Embryonic facial prominence (tissue), 1 donor: ENCODE measurements around the gene SCUBE3.

Experiments
- DNase-seq: peaks from one replicate; pipeline ENCODE4 v3.0.0-alpha.2; 2016; ENCODE audit errors: extremely low spot score

The SCUBE3 gene

GRCh38 chr6:35213824-35214756 is at the start of gene SCUBE3:
TSS of gene SCUBE3 (plus strand) at chr6:35213956. CDS start at chr6:35214419, 463 bp downstream.
- DNase-seq: peak; percentile 54

- no peak for DNase-seq
Measured at GRCh38 chr6:35164277-35164676, 49.5 kb upstream of the SCUBE3 start.

GRCh38 chr6:35164868-35165267 is 48.9 kb upstream of the SCUBE3 start:
- no peak for DNase-seq

- DNase-seq: no peak
Measured at GRCh38 chr6:35165630-35166071, 48.1 kb upstream of the SCUBE3 start.

- DNase-seq: no peak
Measured at GRCh38 chr6:35166116-35166515, 47.6 kb upstream of the SCUBE3 start.

- DNase-seq: no peak
Measured at GRCh38 chr6:35166520-35166919, 47.2 kb upstream of the SCUBE3 start.

- DNase-seq: no peak
Measured at GRCh38 chr6:35167505-35167904, 46.3 kb upstream of the SCUBE3 start.

GRCh38 chr6:35168461-35168861 is 45.3 kb upstream of the SCUBE3 start:
- DNase-seq: no peak

GRCh38 chr6:35170166-35170565 is 43.6 kb upstream of the SCUBE3 start:
- no peak for DNase-seq

GRCh38 chr6:35170891-35171290 is 42.9 kb upstream of the SCUBE3 start:
- no peak for DNase-seq

- DNase-seq: no peak
Measured at GRCh38 chr6:35173044-35173426, 40.7 kb upstream of the SCUBE3 start.

GRCh38 chr6:35173427-35174087 is 40.2 kb upstream of the SCUBE3 start:
- DNase-seq: no peak

- DNase-seq: no peak
Measured at GRCh38 chr6:35174088-35174434, 39.7 kb upstream of the SCUBE3 start.

GRCh38 chr6:35174501-35174900 is 39.3 kb upstream of the SCUBE3 start:
- DNase-seq: no peak

GRCh38 chr6:35176301-35177024 is 37.3 kb upstream of the SCUBE3 start:
- no peak for DNase-seq

GRCh38 chr6:35177157-35177556 is 36.6 kb upstream of the SCUBE3 start:
- no peak for DNase-seq

GRCh38 chr6:35177596-35177995 is 36.2 kb upstream of the SCUBE3 start:
- no peak for DNase-seq

GRCh38 chr6:35178012-35178411 is 35.7 kb upstream of the SCUBE3 start:
- DNase-seq: no peak

- no peak for DNase-seq
Measured at GRCh38 chr6:35178932-35179832, 34.6 kb upstream of the SCUBE3 start.

GRCh38 chr6:35179901-35180535 is 33.7 kb upstream of the SCUBE3 start:
- DNase-seq: no peak
